ENCODE measurements around the gene TRPM3.

The TRPM3 gene

GRCh38 chr9:70615464-70616138 lies 505.8 kb downstream of the TRPM3 start:
- no peak for DNase-seq (ENCODE audit: low read depth in 1 of 2, low spot score in 1 of 2)

- DNase-seq (ENCODE audit: low read depth in 1 of 2, low spot score in 1 of 2), result no peak
Measured at GRCh38 chr9:70614786-70615463, 506.5 kb downstream of the TRPM3 start.

GRCh38 chr9:70613024-70613768 lies 508.2 kb downstream of the TRPM3 start:
- DNase-seq (ENCODE audit: low read depth in 1 of 2, low spot score in 1 of 2), result no peak

GRCh38 chr9:70610287-70610644 lies 511.2 kb downstream of the TRPM3 start:
- DNase-seq (ENCODE audit: low read depth in 1 of 2, low spot score in 1 of 2), result no peak

- DNase-seq (ENCODE audit: low read depth in 1 of 2, low spot score in 1 of 2), result no peak
Measured at GRCh38 chr9:70609542-70610286, 511.7 kb downstream of the TRPM3 start.

GRCh38 chr9:70609011-70609410 lies 512.4 kb downstream of the TRPM3 start:
- no peak for DNase-seq (ENCODE audit: low read depth in 1 of 2, low spot score in 1 of 2)

- no peak for DNase-seq (ENCODE audit: low read depth in 1 of 2, low spot score in 1 of 2)
Measured at GRCh38 chr9:70607926-70608325, 513.5 kb downstream of the TRPM3 start.

GRCh38 chr9:70607329-70607728 lies 514.1 kb downstream of the TRPM3 start:
- no peak for DNase-seq (ENCODE audit: low read depth in 1 of 2, low spot score in 1 of 2)

- no peak for DNase-seq (ENCODE audit: low read depth in 1 of 2, low spot score in 1 of 2)
Measured at GRCh38 chr9:70603020-70603411, 518.4 kb downstream of the TRPM3 start.

- peak; percentile 5 to 8 for DNase-seq (ENCODE audit: low read depth in 1 of 2, low spot score in 1 of 2)
Measured at GRCh38 chr9:70602321-70603019, 519.0 kb downstream of the TRPM3 start.

- DNase-seq (ENCODE audit: low read depth in 1 of 2, low spot score in 1 of 2), result no peak
Measured at GRCh38 chr9:70601000-70601951, 520.1 kb downstream of the TRPM3 start.

- no peak for DNase-seq (ENCODE audit: low read depth in 1 of 2, low spot score in 1 of 2)
Measured at GRCh38 chr9:70600506-70600905, 520.9 kb downstream of the TRPM3 start.

- no peak for DNase-seq (ENCODE audit: low read depth in 1 of 2, low spot score in 1 of 2)
Measured at GRCh38 chr9:70597886-70598285, 523.5 kb downstream of the TRPM3 start.

- no peak for DNase-seq (ENCODE audit: low read depth in 1 of 2, low spot score in 1 of 2)
Measured at GRCh38 chr9:70595211-70595610, 526.2 kb downstream of the TRPM3 start.

GRCh38 chr9:70594386-70594944 lies 527.0 kb downstream of the TRPM3 start:
- DNase-seq (ENCODE audit: low read depth in 1 of 2, low spot score in 1 of 2), result no peak

GRCh38 chr9:70593241-70593640 lies 528.2 kb downstream of the TRPM3 start:
- no peak for DNase-seq (ENCODE audit: low read depth in 1 of 2, low spot score in 1 of 2)

GRCh38 chr9:70590315-70590677 lies 531.1 kb downstream of the TRPM3 start:
- no peak for DNase-seq (ENCODE audit: low read depth in 1 of 2, low spot score in 1 of 2)

- no peak for DNase-seq (ENCODE audit: low read depth in 1 of 2, low spot score in 1 of 2)
Measured at GRCh38 chr9:70589571-70590314, 531.7 kb downstream of the TRPM3 start.

GRCh38 chr9:70588999-70589398 lies 532.4 kb downstream of the TRPM3 start:
- DNase-seq (ENCODE audit: low read depth in 1 of 2, low spot score in 1 of 2), result no peak

Data from stimulated activated CD4-positive, alpha-beta T cell treated with anti-CD3 and anti-CD28 coated beads, Interleukin-15, amount 100 ng/mL, for 1 hour (primary cell).